Measurements from ENCODE around the gene CUL4A. TPM values are rescaled to one million over a fixed set of nuclear protein-coding genes. Genes with fewer than 3 reads are reported as not detected.

Gene CUL4A
- total RNA-seq, 1 donor from 2014 or later: 208 TPM

- no peak for DNase-seq (ENCODE audit: low spot score in 2 of 2)
- H3K9me3 ChIP-seq: no peaks in the 10 kb centered on the region
- peaks cover 25 to 44% of the 10 kb centered on the region in 2 donors for H3K36me3 ChIP-seq
- H3K27ac ChIP-seq: no peak overlapping the region
- H3K4me1 ChIP-seq: peaks cover 0 to 24% of the 10 kb centered on the region in 2 donors
- intact Hi-C loops (cut with DNase I): loop anchor here (5.0 kb wide), 1 partner anchor 860 kb away; no protein-coding TSS in a partner anchor
- no peaks in the 10 kb centered on the region for H3K27me3 ChIP-seq
- H3K4me3 ChIP-seq: no peak overlapping the region
- TF ChIP-seq CTCF (IDR thresholded peaks at IDR 0.05): no peak
Observed at GRCh38 chr13:113201815-113202214, 7.6 kb upstream of the CUL4A start.

GRCh38 chr13:113202912-113203311 lies 6.5 kb upstream of the CUL4A start:
- Histone ChIP-seq H3K36me3 (peaks cover 14 to 33% of the 10 kb centered on the region in 2 donors), H3K27me3 (no peaks in the 10 kb centered on the region), H3K4me1 (peaks cover 3 to 34% of the 10 kb centered on the region in 2 donors), H3K27ac (no peak overlapping the region), H3K9me3 (no peaks in the 10 kb centered on the region), H3K4me3 (no peak overlapping the region)
- no peak for TF ChIP-seq CTCF (IDR thresholded peaks at IDR 0.05)
- intact Hi-C loops (cut with DNase I): loop anchor here (5.0 kb wide), 1 partner anchor 859 kb away; no protein-coding TSS in a partner anchor
- no peak for DNase-seq (ENCODE audit: low spot score in 2 of 2)

GRCh38 chr13:113203507-113204377 lies 5.7 kb upstream of the CUL4A start:
- Histone ChIP-seq H3K9me3 (no peaks in the 10 kb centered on the region), H3K36me3 (peaks cover 8 to 26% of the 10 kb centered on the region in 2 donors), H3K27ac (no peak overlapping the region), H3K4me3 (no peak overlapping the region), H3K27me3 (no peaks in the 10 kb centered on the region), H3K4me1 (peaks cover 3 to 34% of the 10 kb centered on the region in 2 donors)
- intact Hi-C loops (cut with DNase I): loop anchor here (5.0 kb wide), 1 partner anchor 859 kb away; no protein-coding TSS in a partner anchor
- DNase-seq (ENCODE audit: low spot score in 2 of 2): no peak
- TF ChIP-seq CTCF (IDR thresholded peaks at IDR 0.05): no peak

- intact Hi-C loops (cut with DNase I): loop anchor here (5.0 kb wide), 1 partner anchor 858 kb away; no protein-coding TSS in a partner anchor
- no peak for DNase-seq (ENCODE audit: low spot score in 2 of 2)
- Histone ChIP-seq H3K27me3 (no peaks in the 10 kb centered on the region), H3K27ac (no peak overlapping the region), H3K4me3 (no peak overlapping the region), H3K9me3 (no peaks in the 10 kb centered on the region), H3K36me3 (peaks cover 2 to 19% of the 10 kb centered on the region in 2 donors), H3K4me1 (peaks cover 3 to 34% of the 10 kb centered on the region in 2 donors)
- TF ChIP-seq CTCF (IDR thresholded peaks at IDR 0.05): no peak
Observed at GRCh38 chr13:113204378-113204734, 5.1 kb upstream of the CUL4A start.

GRCh38 chr13:113205428-113205931 lies 3.9 kb upstream of the CUL4A start:
- Histone ChIP-seq H3K4me1 (peaks cover 3 to 37% of the 10 kb centered on the region in 2 donors), H3K36me3 (peaks cover 0 to 8% of the 10 kb centered on the region in 2 donors), H3K27ac (no peak overlapping the region), H3K27me3 (no peaks in the 10 kb centered on the region), H3K4me3 (no peak overlapping the region), H3K9me3 (no peaks in the 10 kb centered on the region)
- no peak for TF ChIP-seq CTCF (IDR thresholded peaks at IDR 0.05)
- intact Hi-C loops (cut with DNase I): loop anchor here (5.0 kb wide), 3 partner anchors 157 to 518 kb away; partner anchors contain the start of gene GRTP1
- no peak for DNase-seq (ENCODE audit: low spot score in 2 of 2)
